ENCODE data around the gene SIT1. TPM values are rescaled to one million over a fixed set of nuclear protein-coding genes. Genes with fewer than 3 reads are reported as not detected.

The SIT1 gene
- total RNA-seq, 1 donor from 2014 or later: 3.4 TPM

GRCh38 chr9:35679766-35680330, 29.1 kb upstream of the SIT1 start:
- Mint-ChIP-seq H3K36me3 (ENCODE audit: unreplicated experiment) (no peaks in the 10 kb centered on the region), H3K4me1 (ENCODE audit: low read depth, unreplicated experiment) (peaks cover 7% of the 10 kb centered on the region), H3K27ac (ENCODE audit: unreplicated experiment) (no peak overlapping the region), H3K4me3 (ENCODE audit: unreplicated experiment) (no peak overlapping the region), H3K27me3 (ENCODE audit: unreplicated experiment) (peaks cover 10% of the 10 kb centered on the region), H3K9me3 (ENCODE audit: unreplicated experiment) (peaks cover 7% of the 10 kb centered on the region)
- TF ChIP-seq CTCF (IDR thresholded peaks at IDR 0.05; ENCODE audit: partially characterized antibody, unreplicated experiment): no peak
- no peak for DNase-seq

GRCh38 chr9:35679091-35679490, 28.4 kb upstream of the SIT1 start:
- TF ChIP-seq CTCF (IDR thresholded peaks at IDR 0.05; ENCODE audit: partially characterized antibody, unreplicated experiment): no peak
- H3K27ac Mint-ChIP-seq (ENCODE audit: unreplicated experiment): no peak overlapping the region
- peaks cover 10% of the 10 kb centered on the region for H3K27me3 Mint-ChIP-seq (ENCODE audit: unreplicated experiment)
- H3K4me3 Mint-ChIP-seq (ENCODE audit: unreplicated experiment): no peak overlapping the region
- H3K9me3 Mint-ChIP-seq (ENCODE audit: unreplicated experiment): peaks cover 12% of the 10 kb centered on the region
- H3K36me3 Mint-ChIP-seq (ENCODE audit: unreplicated experiment): no peaks in the 10 kb centered on the region
- DNase-seq: no peak
- H3K4me1 Mint-ChIP-seq (ENCODE audit: low read depth, unreplicated experiment): peaks cover 7% of the 10 kb centered on the region

- DNase-seq: peak; percentile 91
- Mint-ChIP-seq H3K4me1 (ENCODE audit: low read depth, unreplicated experiment) (peaks cover 3% of the 10 kb centered on the region), H3K27ac (ENCODE audit: unreplicated experiment) (no peak overlapping the region), H3K27me3 (ENCODE audit: unreplicated experiment) (peaks cover 2% of the 10 kb centered on the region), H3K36me3 (ENCODE audit: unreplicated experiment) (no peaks in the 10 kb centered on the region), H3K9me3 (ENCODE audit: unreplicated experiment) (peaks cover 6% of the 10 kb centered on the region), H3K4me3 (ENCODE audit: unreplicated experiment) (peak overlapping the region; percentile 78)
- TF ChIP-seq CTCF (IDR thresholded peaks at IDR 0.05; ENCODE audit: partially characterized antibody, unreplicated experiment): no peak
These were observed 25.1 kb upstream of the SIT1 start for GRCh38 chr9:35675732-35676392.

- Mint-ChIP-seq H3K27ac (ENCODE audit: unreplicated experiment) (no peak overlapping the region), H3K4me1 (ENCODE audit: low read depth, unreplicated experiment) (peaks cover 3% of the 10 kb centered on the region), H3K27me3 (ENCODE audit: unreplicated experiment) (peaks cover 2% of the 10 kb centered on the region), H3K4me3 (ENCODE audit: unreplicated experiment) (peak overlapping the region; percentile 55), H3K9me3 (ENCODE audit: unreplicated experiment) (peaks cover 6% of the 10 kb centered on the region), H3K36me3 (ENCODE audit: unreplicated experiment) (no peaks in the 10 kb centered on the region)
- no peak for TF ChIP-seq CTCF (IDR thresholded peaks at IDR 0.05; ENCODE audit: partially characterized antibody, unreplicated experiment)
- no peak for DNase-seq
These were observed 24.5 kb upstream of the SIT1 start for GRCh38 chr9:35675204-35675603.

GRCh38 chr9:35674025-35674361, 23.3 kb upstream of the SIT1 start:
- Mint-ChIP-seq H3K4me1 (ENCODE audit: low read depth, unreplicated experiment) (peaks cover 3% of the 10 kb centered on the region), H3K4me3 (ENCODE audit: unreplicated experiment) (no peak overlapping the region), H3K36me3 (ENCODE audit: unreplicated experiment) (no peaks in the 10 kb centered on the region), H3K9me3 (ENCODE audit: unreplicated experiment) (peaks cover 6% of the 10 kb centered on the region), H3K27me3 (ENCODE audit: unreplicated experiment) (peaks cover 4% of the 10 kb centered on the region), H3K27ac (ENCODE audit: unreplicated experiment) (no peak overlapping the region)
- no peak for TF ChIP-seq CTCF (IDR thresholded peaks at IDR 0.05; ENCODE audit: partially characterized antibody, unreplicated experiment)
- DNase-seq: no peak
